MM.1S (cell line): Measurements from ENCODE around the gene LRP10.
A peak's percentile ranks its signal among the peaks of the same experiment; 100 is the strongest.

Source experiments
- DNase-seq: peaks from one replicate; pipeline ENCODE4 v3.0.0-alpha.2; 2015
- H2AFZ ChIP-seq: fragments of 300-600 bp; sonication (generic); 2 replicates; pipeline ENCODE4 v1.6.0; 2016; ENCODE audit warnings: antibody characterized with exemption, low read length
- H3F3A ChIP-seq: fragments of 300-600 bp; sonication (generic); 2 replicates; pipeline ENCODE4 v1.6.1; 2016; ENCODE audit warnings: mild to moderate bottlenecking, antibody characterized with exemption, low read length, moderate library complexity, mixed read lengths; ENCODE audit not compliant: insufficient read depth
- H3K27ac ChIP-seq: fragments of 300-600 bp; sonication (generic); 2 replicates; pipeline ENCODE4 v1.5.1; 2016; ENCODE audit warnings: mild to moderate bottlenecking, low read length
- H3K27me3 ChIP-seq: fragments of 300-600 bp; sonication (generic); replicated peaks from 2 replicates; pipeline ENCODE4 v1.6.0; 2016; ENCODE audit warnings: low read length; ENCODE audit not compliant: insufficient read depth
- H3K36me3 ChIP-seq: fragments of 300-600 bp; sonication (generic); replicated peaks from 2 replicates; pipeline ENCODE4 v1.6.1; 2016; ENCODE audit warnings: mild to moderate bottlenecking, low read length, mixed read lengths; ENCODE audit not compliant: insufficient read depth
- H3K4me1 ChIP-seq: fragments of 300-600 bp; sonication (generic); 2 replicates; pipeline ENCODE4 v1.6.1; 2016; ENCODE audit warnings: low read length, mixed read lengths
- H3K4me2 ChIP-seq: fragments of 300-600 bp; sonication (generic); 2 replicates; pipeline ENCODE4 v1.6.0; 2016; ENCODE audit warnings: low read depth, low read length
- H3K4me3 ChIP-seq: fragments of 300-600 bp; sonication (generic); 2 replicates; pipeline ENCODE4 v1.5.1; 2016; ENCODE audit warnings: low read length, mixed read lengths
- H3K79me2 ChIP-seq: fragments of 300-600 bp; sonication (generic); 2 replicates; pipeline ENCODE4 v1.6.1; 2016; ENCODE audit warnings: mixed run types, low read length, mixed read lengths
- H3K9ac ChIP-seq: fragments of 300-600 bp; sonication (generic); 2 replicates; pipeline ENCODE4 v1.6.1; 2016; ENCODE audit warnings: low read length, mixed read lengths
- H3K9me2 ChIP-seq: fragments of 300-600 bp; sonication (generic); replicated peaks from 2 replicates; pipeline ENCODE4 v1.6.1; 2016; ENCODE audit warnings: mild to moderate bottlenecking, low read length, mixed read lengths; ENCODE audit not compliant: insufficient read depth
- H3K9me3 ChIP-seq: fragments of 300-600 bp; sonication (generic); replicated peaks from 2 replicates; pipeline ENCODE4 v1.6.1; 2016; ENCODE audit warnings: mild to moderate bottlenecking, low read length, mixed read lengths; ENCODE audit not compliant: insufficient read depth
- H4K20me1 ChIP-seq: fragments of 300-600 bp; sonication (generic); 2 replicates; pipeline ENCODE4 v1.6.1; 2016; ENCODE audit warnings: mild to moderate bottlenecking, low read length, moderate library complexity, mixed read lengths; ENCODE audit not compliant: insufficient read depth
- CTCF ChIP-seq: fragments of 300-600 bp; sonication (generic); IDR thresholded peaks from 2 replicates; pipeline ENCODE4 v1.5.1; 2016; ENCODE audit warnings: antibody characterized with exemption, low read length, mixed read lengths
- EZH2 ChIP-seq: fragments of 300-600 bp; sonication (generic); optimal IDR thresholded peaks from 2 replicates; pipeline ENCODE3; 2017; ENCODE audit warnings: low read depth, mild to moderate bottlenecking, antibody characterized with exemption, low read length, mixed read lengths
- EZH2phosphoT487 ChIP-seq: fragments of 300-600 bp; sonication (generic); IDR thresholded peaks from 2 replicates; pipeline ENCODE4 v1.6.1; 2018; ENCODE audit warnings: antibody characterized with exemption, low read length

LRP10 gene

GRCh38 chr14:22866874-22867273 is 4.7 kb upstream of the LRP10 start:
- no peaks in the 10 kb centered on the region for H3K27me3 ChIP-seq
- H3K27ac ChIP-seq = no peak overlapping the region
- H3K9me2 ChIP-seq = no peaks in the 10 kb centered on the region
- no peak for DNase-seq
- no peak overlapping the region for H2AFZ ChIP-seq
- H3K4me3 ChIP-seq = no peak overlapping the region
- peaks cover 10% of the 10 kb centered on the region for H3F3A ChIP-seq
- H3K4me2 ChIP-seq = no peak overlapping the region
- H3K36me3 ChIP-seq = no peaks in the 10 kb centered on the region
- TF ChIP-seq EZH2phosphoT487 = no peak
- TF ChIP-seq EZH2 = no peak
- TF ChIP-seq CTCF = no peak
- H3K9me3 ChIP-seq = no peaks in the 10 kb centered on the region
- H3K9ac ChIP-seq = no peak overlapping the region
- no peaks in the 10 kb centered on the region for H4K20me1 ChIP-seq
- peaks cover 3% of the 10 kb centered on the region; the same call in 1 of the 2 replicates for H3K4me1 ChIP-seq
- no peaks in the 10 kb centered on the region for H3K79me2 ChIP-seq

- H3K4me2 ChIP-seq = peak overlapping the region; percentile 57
- H3K9me3 ChIP-seq = no peaks in the 10 kb centered on the region
- H3K9ac ChIP-seq = peak overlapping the region; percentile 76; the same call in 1 of the 2 replicates
- no peak for DNase-seq
- no peaks in the 10 kb centered on the region for H3K9me2 ChIP-seq
- TF ChIP-seq EZH2phosphoT487 = no peak
- no peak for TF ChIP-seq CTCF
- TF ChIP-seq EZH2 = no peak
- H2AFZ ChIP-seq = peak overlapping the region; percentile 61; the same call in 1 of the 2 replicates
- H3F3A ChIP-seq = peaks cover 10% of the 10 kb centered on the region
- H3K27me3 ChIP-seq = no peaks in the 10 kb centered on the region
- H3K4me3 ChIP-seq = peak overlapping the region; percentile 71
- peaks cover 10% of the 10 kb centered on the region for H3K79me2 ChIP-seq
- H3K36me3 ChIP-seq = no peaks in the 10 kb centered on the region
- peak overlapping the region; percentile 80 for H3K27ac ChIP-seq
- H3K4me1 ChIP-seq = peaks cover 3% of the 10 kb centered on the region; the same call in 1 of the 2 replicates
- H4K20me1 ChIP-seq = no peaks in the 10 kb centered on the region
These were observed 723 bp upstream of the LRP10 start for GRCh38 chr14:22870811-22871223.

- peak; percentile 38 for DNase-seq
- Histone ChIP-seq H3K9me3 (no peaks in the 10 kb centered on the region), H3K9ac (peak overlapping the region; percentile 76), H2AFZ (peak overlapping the region; percentile 35; the same call in 1 of the 2 replicates), H3K36me3 (no peaks in the 10 kb centered on the region), H3K27me3 (no peaks in the 10 kb centered on the region), H3K4me2 (peak overlapping the region; percentile 57), H3K79me2 (peaks cover 10% of the 10 kb centered on the region), H3K4me1 (peaks cover 3% of the 10 kb centered on the region; the same call in 1 of the 2 replicates), H3F3A (peaks cover 10% of the 10 kb centered on the region), H3K27ac (peak overlapping the region; percentile 80; the same call in 1 of the 2 replicates), H3K4me3 (peak overlapping the region; percentile 71), H4K20me1 (no peaks in the 10 kb centered on the region), H3K9me2 (no peaks in the 10 kb centered on the region)
- peak; percentile 73 for TF ChIP-seq CTCF
- TF ChIP-seq EZH2phosphoT487 = no peak
These were observed 693 bp downstream of the LRP10 start for GRCh38 chr14:22872033-22872832.
